Heart left ventricle (tissue), 16 donors: ENCODE data around the gene GSTM3. TPM values are rescaled to one million over a fixed set of nuclear protein-coding genes. Genes with fewer than 3 reads are reported as not detected.
"Not testable (repeated sequence)": the region's sequence is repeated elsewhere in the genome, so short reads cannot be mapped to it uniquely, and the experiment has no call there.

Experiments
- ATAC-seq, 4 donors: fragments of 200-7000 bp; cut with Tn5 transposase; one replicate each; pipeline ENCODE4 v1.9.1; 2020 to 2022; ENCODE audit warnings: moderate library complexity in 4 of 4, mild to moderate bottlenecking in 3 of 4, moderate number of reproducible peaks in 1 of 4
- DNase-seq, 5 donors: peaks; one replicate each; pipeline ENCODE4 v3.0.0-alpha.2; 2020
- H3K27ac ChIP-seq, 12 donors: fragments of 200-600 bp; sonication (generic) in 4 of 12; one replicate each; pipeline versions ENCODE4 v1.5.0 to v1.8.0; 2016 to 2022; ENCODE audit warnings: mild to moderate bottlenecking in 2 of 12
- H3K27me3 ChIP-seq, 9 donors: fragments of 200-600 bp; sonication (generic) in 2 of 9; one replicate each; pipeline versions ENCODE4 v1.5.1 to v1.8.0; 2016 to 2022; ENCODE audit warnings: mild to moderate bottlenecking in 3 of 9
- H3K36me3 ChIP-seq, 9 donors: fragments of 200-600 bp; sonication (generic) in 2 of 9; one replicate each; pipeline versions ENCODE4 v1.5.0 to v1.8.0; 2018 to 2022; ENCODE audit warnings: mild to moderate bottlenecking in 2 of 9
- H3K4me1 ChIP-seq, 12 donors: fragments of 200-600 bp; sonication (generic) in 4 of 12; one replicate each; pipeline versions ENCODE4 v1.5.0 to v1.8.0; 2016 to 2022; ENCODE audit warnings: mild to moderate bottlenecking in 3 of 12
- H3K4me3 ChIP-seq, 12 donors: fragments of 200-600 bp; sonication (generic) in 4 of 12; one replicate each; pipeline versions ENCODE4 v1.5.0 to v1.8.0; 2017 to 2022; ENCODE audit warnings: mild to moderate bottlenecking in 9 of 12, moderate library complexity in 4 of 12
- H3K9me3 ChIP-seq, 12 donors: fragments of 200-600 bp; sonication (generic) in 4 of 12; one replicate each; pipeline versions ENCODE4 v1.5.0 to v1.8.0; 2016 to 2022; ENCODE audit warnings: mild to moderate bottlenecking in 1 of 12
- CTCF ChIP-seq, 12 donors: fragments of 200-600 bp; sonication (generic) in 4 of 12; IDR thresholded peaks; one replicate each; pipeline versions ENCODE4 v1.5.0 to v1.8.0; 2018 to 2022; ENCODE audit warnings: antibody characterized with exemption in 12 of 12, mild to moderate bottlenecking in 5 of 12
- POLR2A ChIP-seq, 2 donors: fragments of 450-650 bp; IDR thresholded peaks; one replicate each; pipeline ENCODE4 v1.6.1; 2017; ENCODE audit warnings: antibody characterized with exemption in 2 of 2, mild to moderate bottlenecking in 2 of 2, moderate library complexity in 2 of 2
- WGBS, 4 donors: extraction: QIAGEN DNeasy Blood & Tissue Kit in 2 of 4; methylation state at CpG; one replicate each; pipeline versions ENCODE4 v1.1.5 to v1.1.7; 2013 to 2018; 5-methylcytosine and 5-hydroxymethylcytosine counted together
- intact Hi-C, 10 donors: fragments of 100-400 bp; cut with DNase I; formaldehyde crosslinking; loops; one replicate each; pipeline versions ENCODE4 v1.11.1 to v1.14.2; 2022
- polyA plus RNA-seq, 2 donors: library from polyadenylated mRNA; stranded (reverse); fragments of 200-250 nt; gene quantifications; one replicate each; pipeline ENCODE4 v1.2.3, GENCODE V29; 2013
- total RNA-seq, 9 donors: library from RNA; depleted of rRNA in 2 of 9; stranded (reverse); fragments of >200 nt in 2 of 9; fragmentation: NEBNext Ultra II Directional in 3 of 9; extraction: Animal tissue kit (Norgen Biotek cat#: 25700) in 3 of 9; gene quantifications; one replicate each; pipeline versions ENCODE4 v1.1.0 to v1.2.4, GENCODE V29; 2016 to 2023
- donor health status: ischemic (EF 13 %, LVEDD 7.1; RV severe dilation, severe dysfunction).
- donor health status: healthy with polysubstance abuse.
- donor health status: DM: no; HTN: yes; CAD: no.
- donor health status: DM: no; HTN: no; CAD: no.
- donor health status: ischemic (EF 25% LVEDD 6.9; RV normal size, moderate dysfunction).
- donor health status: ischemic (EF 25% LVEDD 5.7; RV mildly dilated, moderate dysfunction).
- donor health status: healthy.
- donor health status: DM: yes; HTN: yes; CAD: no.
- donor health status: ischemic (EF 35%, LVEDD 5.7; RV mildly dilated, moderate dysfunction).
- donor health status: nonischemic (EF 11% LVEDD 7.7; RV severe dilation, severe dysfunction).
- donor health status: DM: yes; HTN: yes; CAD: no.
- donor health status: PGD.
- donor health status: ischemic (EF 29% LVEDD 5.4; RV normal size, mild dysfunction).
- donor health status: nonischemic (EF 23%, LVEDD 6.1; RV moderate dilation, normal function).

Gene GSTM3
- total and polyA plus RNA-seq, 11 donors, result 52.3 to 237 (median 91.5) TPM

DNA sequence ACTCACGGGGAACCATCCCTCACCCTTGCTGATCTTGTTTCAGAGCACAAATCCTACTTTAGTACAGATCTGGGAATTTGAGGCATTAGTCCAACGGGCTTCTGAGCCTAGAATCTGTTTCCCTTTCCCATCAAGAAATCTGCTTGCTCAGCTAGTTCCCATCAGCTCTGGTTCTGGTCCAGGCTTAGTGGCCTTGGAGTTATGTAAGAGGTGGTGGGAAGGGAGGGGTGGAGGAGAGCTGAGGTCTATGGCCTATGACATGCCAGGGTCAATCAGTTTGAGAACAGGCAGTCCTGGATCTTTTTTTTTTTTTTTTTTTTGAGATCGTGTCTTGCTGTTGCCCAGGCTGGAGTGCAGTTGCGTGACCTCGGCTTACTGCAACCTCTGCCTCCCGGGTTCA lies 49.1 kb downstream of the GSTM3 start:
- H3K4me1 ChIP-seq, result peaks cover 0 to 20% (median 0%) of the 10 kb centered on the region in 12 donors
- TF ChIP-seq CTCF (IDR thresholded peaks at IDR 0.05), result no peak
- no peak for TF ChIP-seq POLR2A (IDR thresholded peaks at IDR 0.05)
- intact Hi-C loops, result no loop called here
- H3K9me3 ChIP-seq, result no peaks in the 10 kb centered on the region
- 72 to 73% methylated on average over 3 to 6 of the region's 6 CpGs; no CpG with 5 or more reads in 2 of the 4 donors for WGBS, 4 donors
- H3K36me3 ChIP-seq, result peaks cover 0 to 11% (median 0%) of the 10 kb centered on the region in 9 donors
- ATAC-seq (peak in 1 of 4 donors; percentile 17), DNase-seq (peak in 1 of 5 donors; percentile 51)
- no peak overlapping the region for H3K4me3 ChIP-seq
- peak overlapping the region in 1 of 12 donors; percentile 14 for H3K27ac ChIP-seq
- no peaks in the 10 kb centered on the region for H3K27me3 ChIP-seq

DNA sequence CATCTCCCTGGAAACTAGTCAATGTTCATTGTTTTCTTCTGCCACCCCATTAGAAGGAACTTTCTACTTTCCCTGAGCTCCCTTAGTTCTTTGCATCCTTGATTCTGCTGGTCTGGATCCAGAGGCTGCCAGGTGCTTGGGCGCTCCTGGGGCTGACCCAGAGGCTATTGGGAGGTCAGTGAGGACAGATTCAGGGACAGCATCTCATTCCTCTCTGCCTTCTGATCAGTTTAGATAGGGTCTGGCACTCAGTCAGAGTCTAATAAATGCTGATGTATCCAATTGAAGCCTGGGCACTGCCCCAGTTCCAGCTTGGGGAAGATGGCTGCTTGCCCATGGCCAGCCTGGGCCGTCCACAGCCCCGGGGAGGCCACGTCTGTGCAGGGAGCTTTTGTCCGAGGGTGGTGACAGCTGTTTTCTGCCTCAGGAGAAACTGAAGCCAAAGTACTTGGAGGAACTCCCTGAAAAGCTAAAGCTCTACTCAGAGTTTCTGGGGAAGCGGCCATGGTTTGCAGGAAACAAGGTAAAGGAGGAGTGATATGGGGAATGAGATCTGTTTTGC lies 50.9 kb downstream of the GSTM3 start:
- no peaks in the 10 kb centered on the region for H3K27me3 ChIP-seq
- no peaks in the 10 kb centered on the region for H3K9me3 ChIP-seq
- H3K4me1 ChIP-seq, result peaks cover 0 to 16% (median 0%) of the 10 kb centered on the region in 12 donors
- intact Hi-C loops, result loop anchor here in 4 of 10 donors (5.0 kb wide), 2 partner anchors 38 to 48 kb away; no protein-coding TSS in a partner anchor
- WGBS, 4 donors, result 52% methylated on average over 4 to 6 of the region's 6 CpGs; no CpG with 5 or more reads in 2 of the 4 donors
- H3K4me3 ChIP-seq, result no peak overlapping the region
- TF ChIP-seq CTCF (IDR thresholded peaks at IDR 0.05), result no peak
- TF ChIP-seq POLR2A (IDR thresholded peaks at IDR 0.05), result no peak
- no peak overlapping the region for H3K27ac ChIP-seq
- DNase-seq (no peak), ATAC-seq (no peak)
- peaks cover 0 to 7% (median 0%) of the 10 kb centered on the region in 9 donors for H3K36me3 ChIP-seq

- peaks cover 0 to 4% (median 0%) of the 10 kb centered on the region in 9 donors for H3K36me3 ChIP-seq
- WGBS, 4 donors, result 3 to 4% methylated on average over 19 to 46 of the region's 46 CpGs; no CpG with 5 or more reads in 2 of the 4 donors
- peaks cover 0 to 6% (median 0%) of the 10 kb centered on the region in 12 donors for H3K9me3 ChIP-seq
- H3K4me3 ChIP-seq, result peak within 1 kb of the TSS in 6 of 12 donors; percentile 53 to 78 (median 62)
- no peaks in the 10 kb centered on the region for H3K27me3 ChIP-seq
- TF ChIP-seq POLR2A (IDR thresholded peaks at IDR 0.05), result peak in 1 of 2 donors; percentile 62
- peak in 5 of 12 donors; percentile 37 to 80 (median 63) for TF ChIP-seq CTCF (IDR thresholded peaks at IDR 0.05)
- ATAC-seq (peak in 2 of 4 donors; percentile 96 to 99), DNase-seq (peak in 3 of 5 donors; percentile 82 to 91 (median 90))
- peak within 1 kb of the TSS in 6 of 12 donors; percentile 57 to 88 (median 84) for H3K27ac ChIP-seq
- intact Hi-C loops, result loop anchor here in 4 of 10 donors (5.0 kb wide), 2 partner anchors 36 to 46 kb away; no protein-coding TSS in a partner anchor
- H3K4me1 ChIP-seq, result peaks cover 0 to 16% (median 0%) of the 10 kb centered on the region in 12 donors
Observed at GRCh38 chr1:109687641-109688499, 53.0 kb downstream of the GSTM3 start, which contains the start of gene GSTM1. TSS of gene GSTM1 (plus strand) at chr1:109687817. CDS start at chr1:109687874, 57 bp downstream.

- H3K9me3 ChIP-seq, DNase-seq, H3K27me3 ChIP-seq, H3K36me3 ChIP-seq: not testable (repeated sequence)
- peak overlapping the region in 5 of 12 donors; percentile 72 to 88 (median 85) for H3K27ac ChIP-seq
- H3K4me3 ChIP-seq, result peak overlapping the region in 5 of 12 donors; percentile 53 to 78 (median 64)
- peaks cover 0 to 16% (median 0%) of the 10 kb centered on the region in 12 donors for H3K4me1 ChIP-seq
- ATAC-seq, result peak in 2 of 4 donors; percentile 12 to 23
- intact Hi-C loops, result loop anchor here in 4 of 10 donors (5.0 kb wide), 2 partner anchors 35 to 45 kb away; no protein-coding TSS in a partner anchor
- WGBS, 4 donors, result 22 to 60% (median 53%) methylated on average over 3 to 11 of the region's 11 CpGs; no CpG with 5 or more reads in 1 of the 4 donors
Observed at GRCh38 chr1:109687109-109687508, 53.7 kb downstream of the GSTM3 start.

DNA sequence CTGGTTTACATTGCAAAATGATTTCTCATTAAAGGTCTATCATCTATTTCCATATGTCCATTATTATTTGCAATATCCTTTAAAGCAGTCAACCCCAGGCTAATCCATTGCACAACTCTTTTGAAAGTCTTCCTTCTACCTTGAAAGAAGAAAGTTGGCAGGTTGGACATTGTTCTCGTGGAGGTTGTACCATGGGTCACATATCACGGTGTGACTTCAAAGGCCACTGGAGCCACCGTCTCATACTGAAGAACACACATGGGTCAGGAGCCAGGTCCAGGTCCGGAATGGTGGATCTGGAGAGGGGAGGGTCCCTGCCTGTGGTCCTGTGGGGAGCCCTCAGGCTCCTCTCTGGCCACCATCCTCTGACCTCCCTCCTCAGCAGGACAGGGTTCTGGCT lies 54.9 kb downstream of the GSTM3 start:
- not testable (repeated sequence) for DNase-seq, H3K36me3 ChIP-seq, H3K9me3 ChIP-seq, H3K27me3 ChIP-seq, ATAC-seq, H3K27ac ChIP-seq, H3K4me3 ChIP-seq
- peaks cover 0 to 10% (median 0%) of the 10 kb centered on the region in 12 donors for H3K4me1 ChIP-seq
- intact Hi-C loops, result loop anchor here in 4 of 10 donors (5.0 kb wide), 2 partner anchors 34 to 44 kb away; no protein-coding TSS in a partner anchor
- WGBS, 4 donors, result 94 to 100% methylated on average over 4 of the region's 4 CpGs; no CpG with 5 or more reads in 2 of the 4 donors

DNA sequence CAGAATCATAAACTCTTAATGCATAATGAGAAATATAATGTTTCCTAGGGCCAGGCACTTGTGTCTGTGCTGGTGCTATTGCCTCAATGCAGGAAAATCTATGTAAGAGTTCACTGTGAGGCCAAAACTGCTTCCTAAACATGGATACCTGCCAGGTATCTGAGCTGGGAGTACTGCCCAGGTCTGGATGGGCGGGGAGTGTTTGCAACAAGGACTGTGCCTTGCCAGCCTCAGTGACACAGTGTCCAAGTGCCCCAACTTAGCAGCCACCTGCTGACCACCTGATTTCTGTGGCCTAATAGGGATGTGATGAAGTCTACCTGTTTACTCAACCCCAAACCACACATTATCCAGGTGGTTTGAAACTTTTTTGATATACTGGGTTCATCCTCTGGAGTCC lies 55.4 kb downstream of the GSTM3 start:
- DNase-seq, H3K27me3 ChIP-seq, H3K36me3 ChIP-seq, ATAC-seq, H3K9me3 ChIP-seq, H3K4me3 ChIP-seq, H3K27ac ChIP-seq: not testable (repeated sequence)
- peaks cover 0 to 10% (median 0%) of the 10 kb centered on the region in 12 donors for H3K4me1 ChIP-seq
- intact Hi-C loops, result loop anchor here in 4 of 10 donors (5.0 kb wide), 2 partner anchors 33 to 43 kb away; no protein-coding TSS in a partner anchor
- WGBS, 4 donors, result 82% methylated on average over 1 of the region's 1 CpG; no CpG with 5 or more reads in 3 of the 4 donors

DNA sequence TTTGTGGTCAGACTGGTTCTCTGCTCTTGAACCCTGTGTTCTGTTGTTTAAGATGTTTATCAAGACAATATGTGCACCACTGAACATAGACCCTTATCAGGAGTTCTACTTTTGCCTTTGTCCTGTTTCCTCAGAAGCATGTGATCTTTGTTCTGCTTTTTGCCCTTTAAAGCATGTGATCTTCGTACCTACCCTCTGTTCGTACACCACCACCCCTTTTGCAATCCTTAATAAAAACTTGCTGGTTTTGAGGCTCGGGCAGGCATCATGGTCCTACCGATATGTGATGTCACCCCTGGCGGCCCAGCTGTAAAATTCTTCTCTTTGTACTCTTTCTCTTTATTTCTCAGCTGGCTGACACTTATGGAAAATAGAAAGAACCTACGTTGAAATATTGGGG lies 56.1 kb downstream of the GSTM3 start:
- intact Hi-C loops, result loop anchor here in 4 of 10 donors (5.0 kb wide), 2 partner anchors 32 to 42 kb away; no protein-coding TSS in a partner anchor
- not testable (repeated sequence) for H3K9me3 ChIP-seq, H3K4me3 ChIP-seq, ATAC-seq, H3K27ac ChIP-seq, H3K36me3 ChIP-seq, H3K27me3 ChIP-seq, DNase-seq
- H3K4me1 ChIP-seq, result peaks cover 0 to 10% (median 0%) of the 10 kb centered on the region in 12 donors
- 91 to 94% methylated on average over 6 of the region's 6 CpGs; no CpG with 5 or more reads in 2 of the 4 donors for WGBS, 4 donors
